Measurements from ENCODE around the gene COA6.

The COA6 gene

GRCh38 chr1:234409328-234409727, 36.1 kb downstream of the COA6 start:
- Histone ChIP-seq H3K27me3 (no peaks in the 10 kb centered on the region), H3K4me1 (no peaks in the 10 kb centered on the region), H3K9me3 (no peaks in the 10 kb centered on the region), H3K27ac (no peak overlapping the region), H3K36me3 (peaks cover 0 to 33% (median 0%) of the 10 kb centered on the region in 3 donors), H3K4me3 (no peak overlapping the region)
- no peak for DNase-seq
- intact Hi-C loops (cut with DNase I; ENCODE audit: low total_unique reads) = no loop called here
- TF ChIP-seq, protein P1, sequence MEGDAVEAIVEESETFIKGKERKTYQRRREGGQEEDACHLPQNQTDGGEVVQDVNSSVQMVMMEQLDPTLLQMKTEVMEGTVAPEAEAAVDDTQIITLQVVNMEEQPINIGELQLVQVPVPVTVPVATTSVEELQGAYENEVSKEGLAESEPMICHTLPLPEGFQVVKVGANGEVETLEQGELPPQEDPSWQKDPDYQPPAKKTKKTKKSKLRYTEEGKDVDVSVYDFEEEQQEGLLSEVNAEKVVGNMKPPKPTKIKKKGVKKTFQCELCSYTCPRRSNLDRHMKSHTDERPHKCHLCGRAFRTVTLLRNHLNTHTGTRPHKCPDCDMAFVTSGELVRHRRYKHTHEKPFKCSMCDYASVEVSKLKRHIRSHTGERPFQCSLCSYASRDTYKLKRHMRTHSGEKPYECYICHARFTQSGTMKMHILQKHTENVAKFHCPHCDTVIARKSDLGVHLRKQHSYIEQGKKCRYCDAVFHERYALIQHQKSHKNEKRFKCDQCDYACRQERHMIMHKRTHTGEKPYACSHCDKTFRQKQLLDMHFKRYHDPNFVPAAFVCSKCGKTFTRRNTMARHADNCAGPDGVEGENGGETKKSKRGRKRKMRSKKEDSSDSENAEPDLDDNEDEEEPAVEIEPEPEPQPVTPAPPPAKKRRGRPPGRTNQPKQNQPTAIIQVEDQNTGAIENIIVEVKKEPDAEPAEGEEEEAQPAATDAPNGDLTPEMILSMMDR (IDR thresholded peaks at IDR 0.05) = no peak

DNA sequence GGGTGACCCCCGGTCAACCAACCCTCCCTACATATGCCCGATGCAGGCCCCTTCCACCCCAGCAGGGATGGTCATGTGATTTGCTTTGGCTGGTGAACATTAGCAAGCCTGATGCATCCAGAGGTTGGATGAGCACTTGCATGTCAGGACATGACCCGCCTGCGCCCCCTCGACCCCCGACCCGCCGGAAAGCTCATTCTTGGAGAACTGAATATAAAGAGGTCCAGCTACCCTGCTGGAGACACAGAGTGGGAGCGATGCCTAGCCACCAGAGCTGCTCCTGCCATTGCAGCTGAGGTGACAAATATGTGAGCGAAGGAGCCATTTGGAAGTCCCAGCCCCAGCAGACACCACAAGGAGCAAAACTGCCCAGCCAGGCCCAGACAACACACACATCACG, 39.6 kb downstream of the COA6 start:
- Histone ChIP-seq H3K27ac (no peak overlapping the region), H3K4me3 (no peak overlapping the region), H3K9me3 (no peaks in the 10 kb centered on the region), H3K4me1 (no peaks in the 10 kb centered on the region), H3K27me3 (no peaks in the 10 kb centered on the region), H3K36me3 (peaks cover 0 to 42% (median 0%) of the 10 kb centered on the region in 3 donors)
- DNase-seq = no peak
- intact Hi-C loops (cut with DNase I; ENCODE audit: low total_unique reads) = no loop called here
- TF ChIP-seq, protein P1 (IDR thresholded peaks at IDR 0.05) = no peak

- Histone ChIP-seq H3K27me3 (no peaks in the 10 kb centered on the region), H3K4me1 (no peaks in the 10 kb centered on the region), H3K9me3 (no peaks in the 10 kb centered on the region), H3K4me3 (no peak overlapping the region), H3K36me3 (peaks cover 0 to 42% (median 0%) of the 10 kb centered on the region in 3 donors), H3K27ac (no peak overlapping the region)
- DNase-seq = no peak
- intact Hi-C loops (cut with DNase I; ENCODE audit: low total_unique reads) = no loop called here
- TF ChIP-seq, protein P1 (IDR thresholded peaks at IDR 0.05) = no peak
These were observed 40.2 kb downstream of the COA6 start for GRCh38 chr1:234413485-234413884.

- H3K27ac ChIP-seq = no peak overlapping the region
- no peaks in the 10 kb centered on the region for H3K4me1 ChIP-seq
- H3K9me3 ChIP-seq = no peaks in the 10 kb centered on the region
- peaks cover 0 to 42% (median 0%) of the 10 kb centered on the region in 3 donors for H3K36me3 ChIP-seq
- intact Hi-C loops (cut with DNase I; ENCODE audit: low total_unique reads) = no loop called here
- no peaks in the 10 kb centered on the region for H3K27me3 ChIP-seq
- H3K4me3 ChIP-seq = no peak overlapping the region
- DNase-seq = no peak
- TF ChIP-seq, protein P1 (IDR thresholded peaks at IDR 0.05) = no peak
These were observed 40.7 kb downstream of the COA6 start for GRCh38 chr1:234413990-234414389.

DNA sequence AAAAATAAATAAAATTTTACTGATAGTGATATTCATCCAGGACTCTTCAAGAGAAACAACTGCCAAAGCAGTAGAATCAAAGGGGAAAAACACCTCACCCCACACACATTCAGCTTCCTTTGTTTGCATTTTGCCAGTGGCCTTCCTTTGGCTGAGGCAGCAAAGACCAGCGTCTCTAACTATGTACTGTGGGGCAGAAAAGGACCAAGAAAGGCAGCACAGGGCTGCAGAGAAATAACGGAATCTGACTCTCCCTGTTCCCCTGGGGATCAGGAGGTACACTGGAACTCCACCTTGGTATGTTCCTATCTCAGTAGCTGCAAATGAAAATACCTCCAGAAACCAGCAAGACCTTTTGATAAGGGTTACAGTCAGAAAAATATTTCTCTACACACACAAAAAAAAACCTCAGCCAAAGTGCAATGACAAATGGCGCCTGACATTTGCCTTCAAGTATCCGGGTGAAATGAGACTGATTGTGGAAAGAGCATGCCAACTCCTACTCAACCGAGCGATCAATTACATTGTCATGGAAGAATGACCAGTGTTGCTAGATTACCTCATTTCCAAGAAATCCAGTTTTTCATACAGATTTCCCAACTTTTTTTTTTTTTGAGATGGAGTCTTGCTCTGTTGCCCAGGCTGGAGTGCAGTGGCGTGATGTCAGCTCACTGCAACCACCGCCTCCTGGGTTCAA, 54.8 kb downstream of the COA6 start:
- intact Hi-C loops (cut with DNase I; ENCODE audit: low total_unique reads) = no loop called here
- Histone ChIP-seq H3K27ac (no peak overlapping the region), H3K9me3 (no peaks in the 10 kb centered on the region), H3K27me3 (no peaks in the 10 kb centered on the region), H3K36me3 (peaks cover 7 to 34% (median 8%) of the 10 kb centered on the region in 3 donors), H3K4me1 (no peaks in the 10 kb centered on the region), H3K4me3 (no peak overlapping the region)
- DNase-seq = no peak
- TF ChIP-seq, protein P1 (IDR thresholded peaks at IDR 0.05) = no peak

Measured in tibial artery (tissue), 4 donors.